Vagina (tissue), 2 donors: ENCODE measurements around the gene DNAJC30.

Experiments
- CTCF ChIP-seq, 3 experiments: fragments of 450-650 bp in 2 of 3; fragments of 200-600 bp in 1 of 3; sonication (generic) in 1 of 3; IDR thresholded peaks; one replicate each; pipeline ENCODE4 v1.5.1; 2017 to 2019; ENCODE audit warnings: antibody characterized with exemption in 3 of 3, mild to moderate bottlenecking in 2 of 3, moderate library complexity in 2 of 3
- POLR2AphosphoS5 ChIP-seq, 2 donors: sonication (generic); formaldehyde crosslinking; IDR thresholded peaks; one replicate each; pipeline ENCODE4 v1.9.0; 2017; ENCODE audit warnings: antibody characterized with exemption in 2 of 2, mild to moderate bottlenecking in 2 of 2, low read depth in 1 of 2; ENCODE audit not compliant: insufficient read depth in 1 of 2

- TF ChIP-seq CTCF (IDR thresholded peaks at IDR 0.05) (no peak), POLR2AphosphoS5 (IDR thresholded peaks at IDR 0.05; ENCODE audit: insufficient read depth in 1 of 2, low read depth in 1 of 2) (no peak)
Measured at GRCh38 chr7:73635428-73636200, 47.6 kb downstream of the DNAJC30 start.
